DMS114 treated with DMSO at 0.1 percent for 48 hours (cell line): ENCODE measurements around the gene DAZ1.
"Not testable (repeated sequence)": the region's sequence is repeated elsewhere in the genome, so short reads cannot be mapped to it uniquely, and the experiment has no call there.

Source experiments
- DNase-seq: peaks from one replicate; lab custom pipeline; 2025; ENCODE audit not compliant: unreplicated experiment; lab: John Stamatoyannopoulos, UW

The DAZ1 gene, protein sequence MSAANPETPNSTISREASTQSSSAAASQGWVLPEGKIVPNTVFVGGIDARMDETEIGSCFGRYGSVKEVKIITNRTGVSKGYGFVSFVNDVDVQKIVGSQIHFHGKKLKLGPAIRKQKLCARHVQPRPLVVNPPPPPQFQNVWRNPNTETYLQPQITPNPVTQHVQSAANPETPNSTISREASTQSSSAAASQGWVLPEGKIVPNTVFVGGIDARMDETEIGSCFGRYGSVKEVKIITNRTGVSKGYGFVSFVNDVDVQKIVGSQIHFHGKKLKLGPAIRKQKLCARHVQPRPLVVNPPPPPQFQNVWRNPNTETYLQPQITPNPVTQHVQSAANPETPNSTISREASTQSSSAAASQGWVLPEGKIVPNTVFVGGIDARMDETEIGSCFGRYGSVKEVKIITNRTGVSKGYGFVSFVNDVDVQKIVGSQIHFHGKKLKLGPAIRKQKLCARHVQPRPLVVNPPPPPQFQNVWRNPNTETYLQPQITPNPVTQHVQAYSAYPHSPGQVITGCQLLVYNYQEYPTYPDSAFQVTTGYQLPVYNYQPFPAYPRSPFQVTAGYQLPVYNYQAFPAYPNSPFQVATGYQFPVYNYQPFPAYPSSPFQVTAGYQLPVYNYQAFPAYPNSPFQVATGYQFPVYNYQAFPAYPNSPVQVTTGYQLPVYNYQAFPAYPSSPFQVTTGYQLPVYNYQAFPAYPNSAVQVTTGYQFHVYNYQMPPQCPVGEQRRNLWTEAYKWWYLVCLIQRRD

GRCh38 chrY:23198908-23199307 is at the start of gene DAZ1:
Gene DAZ1 (minus strand): TSS chrY:23199008. CDS start chrY:23198800, 208 bp downstream.
- DNase-seq, result not testable (repeated sequence)

GRCh38 chrY:23219233-23219632 is 20.4 kb upstream of the DAZ1 start, which contains the start of gene DAZ2:
Gene DAZ2 (plus strand): TSS chrY:23219533. CDS start chrY:23219741, 208 bp downstream.
- DNase-seq, result not testable (repeated sequence)

DNA sequence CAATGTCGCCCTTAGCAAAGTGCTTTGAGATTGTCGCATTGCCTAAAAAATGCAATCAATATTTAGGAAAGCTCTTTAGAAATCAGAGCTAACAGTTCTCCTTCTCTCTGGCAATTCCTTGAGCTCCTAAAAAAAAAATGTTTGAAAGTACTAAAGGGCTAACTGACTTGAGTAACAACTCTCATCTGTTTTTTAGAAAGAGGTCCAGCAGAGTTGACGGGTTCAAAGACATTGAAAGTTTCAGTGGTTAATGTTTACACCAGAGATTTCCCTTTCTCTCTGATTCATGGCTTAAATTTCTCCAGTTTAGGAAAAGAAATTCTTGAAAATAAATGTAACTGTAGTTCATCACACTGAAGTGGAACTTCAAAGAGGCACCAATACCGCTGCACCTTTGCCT is 11.9 kb upstream of the DAZ1 start:
- not testable (repeated sequence) for DNase-seq

DNA sequence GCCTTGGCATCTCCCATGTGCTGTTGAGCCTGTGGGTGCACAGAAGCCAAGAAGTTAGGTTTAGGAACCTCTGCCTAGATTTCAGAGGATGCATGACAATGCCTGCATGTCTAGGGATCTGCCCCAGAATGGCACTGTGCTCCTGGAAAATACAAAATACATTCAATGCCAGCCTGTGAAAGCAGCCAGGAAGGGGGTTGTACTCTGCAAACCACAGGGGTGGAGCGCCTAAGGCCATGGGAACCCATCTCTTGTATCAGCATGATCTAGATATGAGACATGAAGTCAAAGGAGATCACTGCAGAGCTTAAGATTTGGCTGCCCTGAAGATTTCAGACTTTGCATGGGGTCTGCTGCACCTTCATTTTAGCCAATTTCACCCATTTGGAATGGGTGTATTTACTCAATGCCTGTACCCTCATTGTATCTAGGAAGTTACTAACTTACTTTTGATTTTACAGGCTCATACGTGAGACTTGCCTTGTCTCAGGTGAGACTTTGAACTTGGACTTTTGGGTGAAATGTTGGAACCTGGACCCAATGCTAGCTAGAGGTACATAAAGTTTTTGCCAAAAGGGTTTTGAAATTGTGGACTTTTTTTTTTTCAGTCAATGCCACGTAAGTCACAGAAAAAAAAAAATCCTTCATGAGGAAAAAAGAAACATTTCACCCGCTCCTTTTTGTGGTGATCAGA is 11.1 kb upstream of the DAZ1 start:
- not testable (repeated sequence) for DNase-seq

- not testable (repeated sequence) for DNase-seq
These were observed 8.6 kb upstream of the DAZ1 start for GRCh38 chrY:23207455-23207854.
